NCI-H1930 (cell line): ENCODE measurements around the gene IREB2.
"Not testable (repeated sequence)": the region's sequence is repeated elsewhere in the genome, so short reads cannot be mapped to it uniquely, and the experiment has no call there.

ENCODE experiments used
- DNase-seq, 2 experiments: peaks; one replicate each; lab custom pipeline; 2025; lab: John Stamatoyannopoulos, UW

The IREB2 gene

GRCh38 chr15:78477295-78477694, 39.3 kb downstream of the IREB2 start:
- no peak for DNase-seq

DNA sequence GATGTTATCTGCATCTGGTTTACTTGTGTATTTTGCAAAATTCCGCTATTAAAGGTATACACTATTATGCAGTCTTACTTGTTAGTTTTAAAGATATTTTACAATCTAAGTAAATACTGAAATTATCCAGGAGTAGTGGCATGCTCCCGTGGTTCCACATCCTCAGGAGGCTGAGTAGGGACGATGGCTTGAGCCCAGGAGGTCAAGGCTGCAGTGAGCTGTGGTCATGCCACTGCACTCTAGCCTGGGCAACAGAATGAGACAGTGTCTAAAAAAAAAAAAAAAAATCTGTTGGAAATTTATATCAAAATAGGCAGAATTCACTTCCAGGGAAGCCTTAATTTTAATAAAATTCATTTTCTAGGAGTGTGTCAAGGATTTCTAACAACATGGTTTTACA, 41.6 kb downstream of the IREB2 start:
- no peak for DNase-seq

GRCh38 chr15:78481917-78482316, 43.9 kb downstream of the IREB2 start:
- DNase-seq, result no peak

DNA sequence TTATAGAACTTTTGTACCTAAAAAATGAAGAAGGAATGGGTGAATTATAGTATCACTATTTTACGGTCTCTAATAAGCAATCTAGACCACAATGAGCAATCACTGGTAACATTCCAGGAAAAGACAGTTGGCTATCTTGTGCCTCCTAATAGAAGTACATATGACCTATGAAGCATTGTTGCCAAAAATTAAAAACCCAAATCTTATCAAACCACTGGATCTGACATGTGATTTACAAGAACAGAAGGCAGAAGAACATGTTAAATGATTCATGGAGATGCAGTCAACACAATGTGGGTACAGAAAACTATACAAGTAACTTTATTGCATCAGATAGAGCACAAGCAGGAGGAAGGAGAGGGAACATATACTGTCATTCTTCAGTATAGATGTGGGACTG, 54.9 kb downstream of the IREB2 start:
- DNase-seq, result no peak

DNA sequence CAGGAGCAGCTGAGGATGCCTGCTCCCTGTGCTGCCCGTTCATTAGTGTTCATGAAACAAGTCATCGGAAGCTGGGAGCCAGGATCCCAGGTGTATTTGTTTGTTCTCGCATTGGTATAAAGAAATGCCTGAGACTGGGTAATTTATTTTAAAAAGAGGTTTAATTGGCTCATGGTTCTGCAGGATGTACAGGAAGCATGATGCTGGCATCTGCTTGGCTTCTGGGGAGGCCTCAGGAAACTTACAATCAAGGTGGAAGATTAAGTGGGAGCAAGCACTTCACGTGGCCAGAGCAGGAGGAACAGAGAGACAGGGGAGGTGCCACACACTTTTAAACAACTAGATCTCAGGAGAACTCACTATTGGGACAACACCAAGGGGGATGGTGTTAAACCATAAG, 63.8 kb downstream of the IREB2 start:
- DNase-seq, result no peak

GRCh38 chr15:78502641-78503040, 64.6 kb downstream of the IREB2 start:
- no peak for DNase-seq

DNA sequence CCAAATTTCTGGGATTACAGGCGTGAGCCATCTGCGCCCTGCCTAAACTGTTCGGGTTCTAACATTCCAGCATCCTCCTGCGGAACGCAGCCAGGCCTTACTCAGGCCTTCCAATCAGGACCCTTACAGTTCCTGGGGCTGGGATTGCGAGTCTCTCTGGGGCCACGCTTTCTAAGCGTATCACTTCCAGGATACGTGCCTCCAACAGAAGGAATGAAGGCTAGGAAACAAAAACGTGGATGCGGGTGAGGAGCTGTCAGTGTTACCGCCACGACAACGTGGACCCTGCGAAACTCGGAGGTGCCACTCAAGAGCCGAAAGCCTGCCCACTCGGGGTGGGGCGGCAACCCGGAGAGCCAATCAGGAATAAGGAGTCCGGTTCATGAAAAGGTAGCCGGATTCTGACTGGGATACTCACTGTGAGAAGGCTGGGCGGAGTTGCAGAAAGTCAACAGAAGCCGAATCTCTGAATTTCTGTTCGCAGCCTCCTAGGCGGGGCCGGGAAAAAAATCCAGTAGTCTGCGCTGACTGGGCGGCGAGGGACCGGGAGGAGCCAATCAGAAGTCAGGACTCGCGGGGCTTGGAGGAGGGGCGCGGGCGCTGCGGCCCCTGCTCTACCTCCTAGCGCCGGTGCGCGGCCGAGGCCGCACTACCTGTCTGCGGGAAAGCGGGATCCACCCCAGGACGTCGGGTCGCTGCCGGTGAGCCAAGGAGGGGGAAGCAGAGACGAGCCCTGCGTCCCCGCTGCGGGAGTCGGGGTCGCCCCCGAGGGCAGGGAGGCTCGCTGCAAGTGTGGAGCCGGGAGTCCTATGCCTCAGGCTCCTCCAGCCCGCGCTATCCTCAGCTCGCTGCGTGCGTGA, 69.2 kb downstream of the IREB2 start, which contains the start of gene HYKK:
TSS of gene HYKK (plus strand) at position 607 of the 860 bp plus-strand sequence. CDS start 5,512 bp downstream, outside the sequence.
- peak; percentile 73 to 83 for DNase-seq

- DNase-seq, result no peak
Observed at GRCh38 chr15:78507831-78508160, 69.8 kb downstream of the IREB2 start.

GRCh38 chr15:78508272-78508671, 70.3 kb downstream of the IREB2 start:
- DNase-seq, result no peak

DNA sequence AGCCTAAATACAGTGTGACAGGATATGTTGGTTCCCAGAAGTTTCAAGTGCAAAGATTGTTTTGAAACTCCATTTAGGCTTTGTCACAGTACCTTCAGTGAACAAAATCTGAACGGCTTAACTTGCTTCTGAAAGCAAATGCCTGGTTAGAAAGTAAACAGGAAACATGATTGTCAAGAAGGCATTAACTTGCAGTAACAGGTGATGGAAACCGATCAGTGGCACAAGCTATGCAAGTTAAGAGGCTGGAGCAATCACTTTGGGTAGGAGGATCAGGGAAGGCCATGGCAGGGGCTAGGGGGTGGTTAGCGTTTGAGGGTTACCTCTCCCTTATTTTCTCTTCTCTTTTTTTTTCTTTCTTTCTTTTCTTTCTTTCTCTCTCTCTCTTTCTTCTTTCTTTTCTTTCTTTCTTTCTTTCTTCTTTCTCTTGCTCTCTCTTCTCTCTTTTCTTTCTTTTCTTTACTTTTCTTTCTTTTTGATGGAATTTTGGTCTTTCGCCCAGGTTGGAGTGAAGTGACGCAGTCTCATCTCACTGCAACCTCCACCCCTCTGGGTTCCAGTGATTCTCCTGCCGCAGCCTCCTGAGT, 71.8 kb downstream of the IREB2 start:
- DNase-seq, result no peak

GRCh38 chr15:78520035-78520434, 82.0 kb downstream of the IREB2 start:
- not testable (repeated sequence) for DNase-seq

DNA sequence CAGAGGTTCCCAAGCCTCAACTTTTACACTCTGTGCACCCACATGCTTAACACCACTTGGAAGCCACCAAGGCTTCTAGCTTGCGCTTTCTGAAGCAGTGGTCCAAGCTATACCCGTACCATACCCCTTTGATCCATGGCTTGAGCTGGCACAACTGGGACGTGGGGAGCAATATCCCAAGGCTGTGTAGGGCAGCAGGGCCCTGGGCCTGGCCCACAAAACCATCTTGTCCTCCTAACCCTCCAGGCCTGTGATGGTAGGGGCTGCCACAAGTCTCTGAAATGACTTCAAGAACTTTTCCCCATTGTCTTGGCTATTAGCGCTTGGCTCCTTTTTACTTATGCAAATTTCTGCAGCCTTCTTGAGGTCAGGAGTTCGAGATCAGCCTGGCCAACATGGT, 86.2 kb downstream of the IREB2 start:
- DNase-seq, result no peak

DNA sequence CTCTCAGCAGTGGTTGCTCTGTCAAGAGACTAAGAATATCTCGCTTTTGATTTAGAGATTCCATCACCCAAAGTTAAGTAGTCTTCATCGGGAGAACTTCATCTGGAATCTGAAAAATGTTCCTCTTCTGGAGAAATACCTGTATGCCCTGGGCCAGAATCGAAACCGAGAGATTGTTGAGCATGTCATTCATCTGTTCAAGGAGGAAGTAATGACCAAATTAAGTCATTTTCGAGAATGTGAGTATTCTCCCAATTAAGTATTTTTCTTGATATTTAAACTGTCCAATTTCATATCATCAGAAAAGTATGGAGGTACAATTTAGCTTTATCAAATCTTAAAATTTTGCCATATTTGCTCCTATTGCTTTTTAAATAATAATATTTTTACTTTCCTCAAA, 89.3 kb downstream of the IREB2 start:
- DNase-seq, result no peak

DNA sequence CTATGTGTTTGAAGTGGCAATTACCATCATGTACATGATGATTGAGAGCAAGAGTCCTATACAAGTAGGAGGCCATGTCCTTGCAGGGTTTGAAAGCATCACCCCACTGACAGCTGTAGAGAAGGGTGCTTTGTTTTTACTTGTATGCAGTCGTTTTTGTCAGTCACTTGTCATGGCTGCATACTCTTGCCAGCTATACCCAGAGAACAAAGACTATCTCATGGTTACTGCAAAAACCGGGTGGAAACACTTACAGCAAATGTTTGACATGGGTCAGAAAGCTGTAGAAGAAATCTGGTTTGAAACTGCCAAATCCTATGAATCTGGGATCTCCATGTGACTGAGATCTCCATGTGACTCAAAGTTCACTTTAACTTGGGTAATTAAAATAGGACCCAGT, 95.3 kb downstream of the IREB2 start:
- DNase-seq, result no peak

DNA sequence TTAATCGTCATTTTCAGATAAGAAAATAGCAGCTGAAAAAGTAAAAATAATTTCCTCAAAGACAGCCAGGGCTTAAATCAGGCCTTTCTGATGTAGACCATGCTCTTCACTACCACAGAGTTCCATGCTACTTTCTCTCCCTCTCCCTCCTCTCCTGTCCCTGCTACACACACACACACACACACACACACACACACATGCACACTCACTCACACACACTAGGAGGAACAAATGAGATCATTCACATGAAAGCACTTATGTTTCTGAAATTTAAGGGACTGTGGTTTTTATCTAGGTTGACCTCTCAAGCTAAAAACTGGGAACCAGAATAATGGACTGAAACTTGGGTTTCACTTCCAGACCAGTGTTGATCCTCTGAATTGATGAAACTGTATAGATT, 98.1 kb downstream of the IREB2 start:
- no peak for DNase-seq

DNA sequence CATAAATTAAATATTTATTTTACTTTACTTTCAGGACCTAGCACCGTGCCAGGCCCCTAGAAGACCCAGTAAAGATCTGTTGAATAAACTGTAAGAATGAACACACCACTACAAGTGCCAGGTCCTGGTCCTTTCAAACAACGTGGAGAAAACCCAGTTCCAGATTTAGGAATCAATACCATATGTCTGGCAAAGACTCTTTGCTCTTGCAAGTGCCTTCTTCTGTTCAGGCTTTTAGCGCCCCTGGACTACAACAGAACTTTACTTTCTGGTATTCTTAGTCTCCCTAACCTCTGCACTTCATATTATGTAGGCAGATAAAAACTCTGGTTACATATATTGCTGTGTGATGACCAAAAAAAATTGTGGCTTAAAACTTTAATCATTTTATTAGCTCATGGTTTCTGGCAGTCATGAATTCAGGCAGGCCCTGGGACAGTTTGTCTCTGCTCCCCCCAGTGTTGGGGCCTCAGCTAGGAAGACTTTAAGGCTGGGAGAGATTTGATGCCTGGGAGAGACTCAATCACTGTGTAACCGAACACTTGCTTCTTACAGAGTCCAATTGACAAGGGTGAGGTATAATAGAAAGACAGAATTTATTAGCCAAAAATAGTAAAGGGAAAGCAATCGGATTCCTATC, 99.4 kb downstream of the IREB2 start:
- DNase-seq, result no peak

GRCh38 chr15:78538358-78538757, 100.3 kb downstream of the IREB2 start:
- no peak for DNase-seq

GRCh38 chr15:78539464-78540140, 101.6 kb downstream of the IREB2 start:
- not testable (repeated sequence) for DNase-seq

DNA sequence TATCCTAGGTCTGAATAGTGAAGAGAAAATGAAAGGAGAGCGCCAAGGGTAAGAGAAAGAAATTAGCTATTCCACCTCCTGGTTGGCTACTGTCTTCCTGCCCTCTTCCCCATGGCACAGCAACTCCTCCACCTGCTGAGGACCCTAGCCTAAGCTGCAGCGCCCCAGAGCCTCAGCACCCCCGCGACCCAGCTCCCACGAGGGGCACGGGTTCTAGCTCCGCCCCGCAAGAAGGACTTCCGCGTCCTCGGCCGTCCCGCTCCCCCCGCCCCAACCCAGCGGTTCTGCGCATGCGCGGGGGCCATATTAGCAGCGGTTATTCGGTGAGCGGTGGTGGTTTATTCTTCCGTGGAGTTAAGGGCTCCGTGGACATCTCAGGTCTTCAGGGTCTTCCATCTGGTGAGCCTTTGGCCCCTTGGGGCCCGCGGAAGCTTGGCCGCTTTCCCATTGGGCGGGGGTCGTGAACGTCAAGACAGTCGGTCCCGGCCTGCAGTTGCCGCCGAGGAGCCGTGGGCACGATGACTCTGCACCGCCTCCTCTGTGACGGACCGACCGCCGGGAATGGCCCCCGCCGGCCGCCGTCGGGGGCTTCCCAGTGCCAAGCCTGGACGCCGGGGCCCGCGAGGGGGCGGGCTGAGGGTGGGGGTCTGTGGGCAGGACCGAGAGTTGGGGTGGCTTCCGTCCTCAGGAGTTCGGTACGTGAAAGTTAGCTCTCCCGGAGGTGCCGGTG, 102.3 kb downstream of the IREB2 start, which contains the start of gene PSMA4:
TSS of gene PSMA4 (plus strand) at position 304 of the 730 bp plus-strand sequence. CDS start 1,484 bp downstream, outside the sequence.
- peak; percentile 71 to 84 for DNase-seq

DNA sequence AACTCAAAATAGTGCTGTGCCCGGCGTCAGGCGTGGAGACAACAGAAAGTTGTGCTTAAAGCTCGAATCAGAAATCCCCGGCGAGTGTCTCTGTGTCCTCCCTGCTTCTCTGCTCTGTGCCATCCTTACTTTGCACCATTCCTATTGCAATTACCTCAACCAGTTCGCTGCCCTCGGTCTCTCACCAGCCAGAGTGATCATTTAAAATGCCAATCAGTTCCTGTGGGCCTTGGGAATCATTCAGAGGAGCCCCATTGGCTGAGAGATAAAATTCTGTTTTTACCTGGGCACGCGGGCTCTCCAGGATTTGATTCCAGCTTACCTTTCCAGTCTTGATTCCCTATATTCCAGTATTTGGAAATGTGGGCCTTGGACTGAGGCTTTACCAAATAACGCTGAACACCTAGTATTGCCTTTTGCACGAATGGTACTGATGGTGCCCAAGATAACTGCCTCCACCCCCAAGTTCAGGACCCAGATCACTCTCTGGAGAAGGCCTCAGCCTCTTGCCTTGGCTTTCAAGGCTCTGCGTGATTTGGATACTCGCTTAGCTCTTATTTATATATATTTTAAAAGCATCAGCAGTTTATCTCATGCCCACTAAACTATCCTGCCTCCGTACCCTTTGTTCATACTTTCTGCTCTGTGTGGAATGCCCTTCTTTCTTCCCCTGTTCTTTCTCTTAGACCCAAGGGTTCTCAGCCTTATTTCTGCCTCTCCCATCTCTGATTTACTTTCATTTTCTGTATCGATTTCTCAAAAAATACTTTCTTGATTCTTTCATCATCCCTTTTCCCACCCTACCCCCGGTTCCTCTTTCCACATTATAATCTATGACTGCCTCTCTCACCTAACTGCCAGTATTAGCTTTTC, 103.1 kb downstream of the IREB2 start:
- DNase-seq, result no peak

GRCh38 chr15:78541744-78542034, 103.7 kb downstream of the IREB2 start:
- DNase-seq, result no peak
